GM12872 (cell line): Measurements from ENCODE around the gene MARCHF9.

Experiments
- CTCF ChIP-seq: IDR thresholded peaks from 3 replicates; pipeline ENCODE4 v1.5.1; 2011; ENCODE audit warnings: low read depth, mild to moderate bottlenecking, low read length, moderate library complexity; ENCODE audit not compliant: insufficient read depth

The MARCHF9 gene

GRCh38 chr12:57733928-57734327 is 21.0 kb upstream of the MARCHF9 start:
- no peak for TF ChIP-seq CTCF

- TF ChIP-seq CTCF = no peak
Measured at GRCh38 chr12:57734591-57734990, 20.3 kb upstream of the MARCHF9 start.

- TF ChIP-seq CTCF = no peak
Measured at GRCh38 chr12:57735198-57735855, 19.6 kb upstream of the MARCHF9 start.

- TF ChIP-seq CTCF = no peak
Measured at GRCh38 chr12:57735952-57736740, 18.8 kb upstream of the MARCHF9 start.

- no peak for TF ChIP-seq CTCF
Measured at GRCh38 chr12:57736741-57737466, 18.0 kb upstream of the MARCHF9 start.

GRCh38 chr12:57737467-57738460 is 17.1 kb upstream of the MARCHF9 start:
- TF ChIP-seq CTCF = no peak
